Measurements from ENCODE around the gene ZFPM1. TPM values are rescaled to one million over a fixed set of nuclear protein-coding genes. Genes with fewer than 3 reads are reported as not detected.
A peak's percentile ranks its signal among the peaks of the same experiment; 100 is the strongest.

The ZFPM1 gene
- total RNA-seq, 6 donors from 2014 or later, result 1.0 to 8.4 (median 3.3) TPM

- no peak for TF ChIP-seq CTCF (IDR thresholded peaks at IDR 0.05)
- TF ChIP-seq POLR2AphosphoS5 (IDR thresholded peaks at IDR 0.05), result no peak
- no peak for TF ChIP-seq EP300 (IDR thresholded peaks at IDR 0.05)
- no peak for TF ChIP-seq POLR2A (IDR thresholded peaks at IDR 0.05)
- Histone ChIP-seq H3K27me3 (no peaks in the 10 kb centered on the region), H3K9me3 (no peaks in the 10 kb centered on the region), H3K27ac (peak overlapping the region in 1 of 4 donors; percentile 21), H3K36me3 (no peaks in the 10 kb centered on the region), H3K4me3 (no peak overlapping the region), H3K4me1 (no peaks in the 10 kb centered on the region)
- DNase-seq (peak in 1 of 2 donors; percentile 84), ATAC-seq (ENCODE audit: low FRiP score in 2 of 2) (peak in 1 of 2 donors; percentile 84)
- WGBS, 2 donors, result 83 to 85% methylated on average over 40 to 41 of the region's 43 CpGs
Observed at GRCh38 chr16:88473666-88474534, 20.8 kb downstream of the ZFPM1 start.

GRCh38 chr16:88475037-88475436, 22.0 kb downstream of the ZFPM1 start:
- WGBS, 2 donors, result 84 to 92% methylated on average over 6 to 11 of the region's 13 CpGs
- TF ChIP-seq CTCF (IDR thresholded peaks at IDR 0.05) (no peak), POLR2A (IDR thresholded peaks at IDR 0.05) (no peak), EP300 (IDR thresholded peaks at IDR 0.05) (no peak), POLR2AphosphoS5 (IDR thresholded peaks at IDR 0.05) (no peak)
- Histone ChIP-seq H3K27ac (no peak overlapping the region), H3K36me3 (no peaks in the 10 kb centered on the region), H3K9me3 (no peaks in the 10 kb centered on the region), H3K4me3 (no peak overlapping the region), H3K27me3 (no peaks in the 10 kb centered on the region), H3K4me1 (no peaks in the 10 kb centered on the region)
- ATAC-seq (ENCODE audit: low FRiP score in 2 of 2), result no peak
- DNase-seq, result peak in 1 of 2 donors; percentile 70

- ATAC-seq (ENCODE audit: low FRiP score in 2 of 2), result no peak
- H3K27me3 ChIP-seq, result no peaks in the 10 kb centered on the region
- no peak for TF ChIP-seq POLR2AphosphoS5 (IDR thresholded peaks at IDR 0.05)
- TF ChIP-seq CTCF (IDR thresholded peaks at IDR 0.05), result no peak
- no peak for TF ChIP-seq EP300 (IDR thresholded peaks at IDR 0.05)
- TF ChIP-seq POLR2A (IDR thresholded peaks at IDR 0.05), result no peak
- no peak overlapping the region for H3K4me3 ChIP-seq
- H3K9me3 ChIP-seq, result no peaks in the 10 kb centered on the region
- no peaks in the 10 kb centered on the region for H3K4me1 ChIP-seq
- H3K27ac ChIP-seq, result no peak overlapping the region
- H3K36me3 ChIP-seq, result no peaks in the 10 kb centered on the region
- DNase-seq, result peak in 1 of 2 donors; percentile 70
- WGBS, 2 donors, result 84 to 86% methylated on average over 14 of the region's 14 CpGs
Observed at GRCh38 chr16:88476203-88476602, 23.1 kb downstream of the ZFPM1 start.

- no peak overlapping the region for H3K27ac ChIP-seq
- H3K9me3 ChIP-seq, result no peaks in the 10 kb centered on the region
- ATAC-seq (ENCODE audit: low FRiP score in 2 of 2), result no peak
- H3K27me3 ChIP-seq, result no peaks in the 10 kb centered on the region
- no peak overlapping the region for H3K4me3 ChIP-seq
- DNase-seq, result peak in 1 of 2 donors; percentile 73
- TF ChIP-seq POLR2AphosphoS5 (IDR thresholded peaks at IDR 0.05) (no peak), CTCF (IDR thresholded peaks at IDR 0.05) (no peak), EP300 (IDR thresholded peaks at IDR 0.05) (no peak)
- H3K36me3 ChIP-seq, result no peaks in the 10 kb centered on the region
- 91 to 93% methylated on average over 20 to 26 of the region's 26 CpGs for WGBS, 2 donors
- H3K4me1 ChIP-seq, result no peaks in the 10 kb centered on the region
Observed at GRCh38 chr16:88476817-88477397, 23.8 kb downstream of the ZFPM1 start.
